ENCODE results near the gene CFAP61.

GRCh38 chr20:20210327-20210726 is 158.0 kb downstream of the CFAP61 start:
- TF ChIP-seq POLR2AphosphoS5 (IDR thresholded peaks at IDR 0.05) (no peak), CTCF (IDR thresholded peaks at IDR 0.05) (no peak)

All from breast epithelium (tissue), 3 donors.